Suprapubic skin (tissue), 4 donors: ENCODE measurements around the gene REV1. TPM values are rescaled to one million over a fixed set of nuclear protein-coding genes. Genes with fewer than 3 reads are reported as not detected.

Source experiments
- DNase-seq, 2 donors: peaks; one replicate each; pipeline ENCODE4 v3.0.0-alpha.2; 2019; ENCODE audit warnings: low spot score in 2 of 2
- H3K27ac ChIP-seq: fragments of 200-600 bp; sonication (generic); one replicate; pipeline ENCODE4 v1.5.1; 2019
- H3K27me3 ChIP-seq: fragments of 200-600 bp; sonication (generic); one replicate; pipeline ENCODE4 v1.5.1; 2019
- H3K36me3 ChIP-seq: fragments of 200-600 bp; sonication (generic); one replicate; pipeline ENCODE4 v1.5.1; 2019
- H3K4me1 ChIP-seq: fragments of 200-600 bp; sonication (generic); one replicate; pipeline ENCODE4 v1.5.1; 2019
- H3K4me3 ChIP-seq: fragments of 200-600 bp; sonication (generic); one replicate; pipeline ENCODE4 v1.5.1; 2019; ENCODE audit warnings: mild to moderate bottlenecking
- H3K9me3 ChIP-seq: fragments of 200-600 bp; sonication (generic); one replicate; pipeline ENCODE4 v1.5.1; 2019
- EP300 ChIP-seq: sonication (generic); formaldehyde crosslinking; IDR thresholded peaks from one replicate; pipeline ENCODE4 v1.6.1; 2017; ENCODE audit warnings: antibody characterized with exemption
- POLR2A ChIP-seq, 2 donors: fragments of 450-650 bp; IDR thresholded peaks; one replicate each; pipeline ENCODE4 v1.6.1; 2017; ENCODE audit warnings: antibody characterized with exemption in 2 of 2, mild to moderate bottlenecking in 2 of 2, moderate library complexity in 2 of 2
- POLR2AphosphoS5 ChIP-seq, 3 donors: sonication (generic); formaldehyde crosslinking; IDR thresholded peaks; one replicate each; pipeline ENCODE4 v1.6.1; 2017; ENCODE audit warnings: antibody characterized with exemption in 3 of 3
- whole genome bisulfite sequencing: methylation state at CpG from one replicate; pipeline ENCODE4 v1.1.5; 2018; 5-methylcytosine and 5-hydroxymethylcytosine counted together
- total RNA-seq, 4 donors: library from RNA; depleted of rRNA; stranded (reverse); fragments of >200 nt; gene quantifications; one replicate each; pipeline ENCODE4 v1.1.0, GENCODE V29; 2016
- TF ChIP-seq, protein P1 (sequence below), 2 donors: fragments of 200-600 bp in 1 of 2; fragments of 450-650 bp in 1 of 2; sonication (generic) in 1 of 2; IDR thresholded peaks; one replicate each; pipeline ENCODE4 v1.5.1; 2016 to 2019; ENCODE audit warnings: antibody characterized with exemption in 2 of 2, mild to moderate bottlenecking in 1 of 2, moderate library complexity in 1 of 2

The REV1 gene
- total RNA-seq, 4 donors from 2014 or later: 43.1 to 99.9 (median 53.5) TPM

DNA sequence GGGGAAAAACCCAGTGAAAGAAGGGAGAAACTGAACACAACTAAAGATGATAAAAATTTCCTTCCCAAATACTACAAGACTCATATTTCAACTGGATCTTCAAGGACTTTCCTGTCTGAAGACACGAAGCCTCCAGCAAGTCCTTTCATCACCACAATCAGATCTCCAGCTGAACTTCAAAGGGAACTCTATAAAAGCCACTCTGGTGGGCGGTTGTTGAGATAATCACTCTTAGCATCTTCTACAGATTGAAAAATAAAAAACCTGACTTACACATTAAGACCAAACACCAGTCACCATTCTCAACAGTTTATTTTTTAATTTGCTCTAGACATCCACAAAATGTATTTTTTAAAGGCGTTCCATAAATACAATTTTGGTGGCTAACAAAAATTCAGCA is 4.4 kb downstream of the REV1 start:
- Histone ChIP-seq H3K9me3 (no peaks in the 10 kb centered on the region), H3K27ac (no peak overlapping the region), H3K4me1 (peaks cover 58% of the 10 kb centered on the region), H3K27me3 (no peaks in the 10 kb centered on the region), H3K36me3 (no peaks in the 10 kb centered on the region), H3K4me3 (no peak overlapping the region)
- no peak for DNase-seq
- 65% methylated on average over 3 of the region's 3 CpGs for WGBS
- TF ChIP-seq, protein P1, sequence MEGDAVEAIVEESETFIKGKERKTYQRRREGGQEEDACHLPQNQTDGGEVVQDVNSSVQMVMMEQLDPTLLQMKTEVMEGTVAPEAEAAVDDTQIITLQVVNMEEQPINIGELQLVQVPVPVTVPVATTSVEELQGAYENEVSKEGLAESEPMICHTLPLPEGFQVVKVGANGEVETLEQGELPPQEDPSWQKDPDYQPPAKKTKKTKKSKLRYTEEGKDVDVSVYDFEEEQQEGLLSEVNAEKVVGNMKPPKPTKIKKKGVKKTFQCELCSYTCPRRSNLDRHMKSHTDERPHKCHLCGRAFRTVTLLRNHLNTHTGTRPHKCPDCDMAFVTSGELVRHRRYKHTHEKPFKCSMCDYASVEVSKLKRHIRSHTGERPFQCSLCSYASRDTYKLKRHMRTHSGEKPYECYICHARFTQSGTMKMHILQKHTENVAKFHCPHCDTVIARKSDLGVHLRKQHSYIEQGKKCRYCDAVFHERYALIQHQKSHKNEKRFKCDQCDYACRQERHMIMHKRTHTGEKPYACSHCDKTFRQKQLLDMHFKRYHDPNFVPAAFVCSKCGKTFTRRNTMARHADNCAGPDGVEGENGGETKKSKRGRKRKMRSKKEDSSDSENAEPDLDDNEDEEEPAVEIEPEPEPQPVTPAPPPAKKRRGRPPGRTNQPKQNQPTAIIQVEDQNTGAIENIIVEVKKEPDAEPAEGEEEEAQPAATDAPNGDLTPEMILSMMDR (IDR thresholded peaks at IDR 0.05): no peak
- TF ChIP-seq POLR2A (IDR thresholded peaks at IDR 0.05) (no peak), EP300 (no peak), POLR2AphosphoS5 (IDR thresholded peaks at IDR 0.05) (no peak)

DNA sequence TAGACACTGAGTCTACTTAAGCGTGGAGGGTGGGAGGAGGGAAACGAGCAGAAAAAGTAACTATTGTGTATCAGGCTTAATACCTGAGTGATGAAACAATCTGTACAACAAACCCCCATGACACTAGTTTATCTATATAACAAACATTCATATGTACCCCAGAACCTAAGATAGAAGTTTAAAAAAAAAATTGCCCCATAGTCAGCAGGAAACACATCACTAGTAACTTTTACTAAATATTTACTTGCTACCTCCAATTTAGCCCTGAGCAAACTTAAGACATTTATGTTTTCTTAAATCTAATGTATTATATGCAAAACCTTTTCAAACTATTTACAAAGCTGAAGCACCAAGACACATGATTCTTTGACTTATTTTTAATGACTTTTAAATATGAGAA is 5.6 kb downstream of the REV1 start:
- H3K27ac ChIP-seq: no peak overlapping the region
- DNase-seq: no peak
- no peak overlapping the region for H3K4me3 ChIP-seq
- H3K4me1 ChIP-seq: peaks cover 70% of the 10 kb centered on the region
- H3K36me3 ChIP-seq: no peaks in the 10 kb centered on the region
- no peaks in the 10 kb centered on the region for H3K9me3 ChIP-seq
- WGBS: 44% methylated on average over 2 of the region's 2 CpGs
- no peaks in the 10 kb centered on the region for H3K27me3 ChIP-seq
- no peak for TF ChIP-seq EP300
- TF ChIP-seq, protein P1 (IDR thresholded peaks at IDR 0.05): no peak
- no peak for TF ChIP-seq POLR2A (IDR thresholded peaks at IDR 0.05)
- no peak for TF ChIP-seq POLR2AphosphoS5 (IDR thresholded peaks at IDR 0.05)

DNA sequence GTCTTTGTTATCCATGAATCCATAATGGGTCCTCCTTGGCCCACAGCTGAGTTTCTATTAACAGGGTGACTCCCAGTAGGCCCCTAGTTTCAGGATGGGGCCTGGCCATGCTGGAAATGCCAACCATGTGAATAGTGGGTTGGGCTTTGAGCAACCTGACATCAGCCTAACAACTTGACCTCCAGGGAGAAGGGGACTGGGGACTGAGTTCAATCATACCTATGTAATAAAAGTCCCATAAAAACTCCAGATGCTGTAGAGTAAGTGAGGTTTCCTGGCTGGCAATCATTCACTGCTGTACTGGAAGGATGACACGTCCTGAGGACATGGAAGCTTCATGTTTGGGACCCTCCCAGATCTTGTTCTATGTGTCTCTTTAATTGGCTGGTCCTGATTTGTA is 7.9 kb downstream of the REV1 start:
- WGBS: 0% methylated on average over 1 of the region's 1 CpG
- H3K4me1 ChIP-seq: peaks cover 78% of the 10 kb centered on the region
- no peaks in the 10 kb centered on the region for H3K9me3 ChIP-seq
- DNase-seq: no peak
- no peak overlapping the region for H3K27ac ChIP-seq
- H3K27me3 ChIP-seq: no peaks in the 10 kb centered on the region
- no peaks in the 10 kb centered on the region for H3K36me3 ChIP-seq
- TF ChIP-seq, protein P1 (IDR thresholded peaks at IDR 0.05): no peak
- TF ChIP-seq POLR2AphosphoS5 (IDR thresholded peaks at IDR 0.05): no peak
- no peak for TF ChIP-seq EP300
- no peak for TF ChIP-seq POLR2A (IDR thresholded peaks at IDR 0.05)
- H3K4me3 ChIP-seq: no peak overlapping the region

DNA sequence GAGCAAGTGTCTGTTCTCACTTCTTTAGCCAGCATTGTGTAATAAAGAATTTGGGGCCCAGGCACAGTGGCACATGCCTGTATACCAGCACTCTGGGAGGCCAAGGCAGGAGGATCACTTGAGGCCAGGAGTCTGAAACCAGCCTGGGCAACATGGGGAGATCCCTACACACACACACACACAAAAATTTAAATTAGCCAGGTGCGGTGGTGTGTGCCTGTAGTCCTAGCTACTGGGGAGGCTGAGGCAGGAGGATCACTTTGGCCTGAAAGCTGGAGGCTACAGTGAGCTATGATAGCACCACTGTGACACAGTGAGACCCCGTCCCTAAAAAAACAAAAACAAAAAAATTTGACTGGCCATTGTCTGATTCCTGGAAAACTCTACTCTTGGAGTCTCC is 8.3 kb downstream of the REV1 start:
- no peaks in the 10 kb centered on the region for H3K36me3 ChIP-seq
- no peaks in the 10 kb centered on the region for H3K27me3 ChIP-seq
- no peak for DNase-seq
- WGBS: 83% methylated on average over 1 of the region's 2 CpGs
- H3K4me3 ChIP-seq: no peak overlapping the region
- H3K9me3 ChIP-seq: no peaks in the 10 kb centered on the region
- TF ChIP-seq POLR2AphosphoS5 (IDR thresholded peaks at IDR 0.05) (no peak), POLR2A (IDR thresholded peaks at IDR 0.05) (no peak), EP300 (no peak)
- TF ChIP-seq, protein P1 (IDR thresholded peaks at IDR 0.05): no peak
- H3K4me1 ChIP-seq: peaks cover 77% of the 10 kb centered on the region
- no peak overlapping the region for H3K27ac ChIP-seq

DNA sequence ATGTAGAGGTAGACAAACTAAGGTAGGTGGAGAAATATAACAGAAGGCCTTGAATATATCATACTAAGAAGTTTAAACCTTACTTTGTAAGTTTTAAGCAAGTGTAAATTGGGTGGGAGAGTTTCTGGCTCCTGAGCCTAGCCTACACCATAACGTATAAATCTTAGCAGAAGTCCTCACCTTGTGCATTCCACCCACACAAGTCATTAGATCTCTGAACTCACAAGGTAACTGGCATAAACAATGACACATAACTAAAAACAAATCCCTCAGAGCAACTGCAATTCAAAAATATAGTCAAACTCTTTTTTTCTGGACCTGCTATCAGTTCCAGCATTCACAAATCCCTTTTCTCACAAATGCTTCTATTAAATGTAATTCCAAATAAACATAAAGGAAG is 9.4 kb downstream of the REV1 start:
- 42% methylated on average over 1 of the region's 1 CpG for WGBS
- TF ChIP-seq POLR2A (IDR thresholded peaks at IDR 0.05): no peak

DNA sequence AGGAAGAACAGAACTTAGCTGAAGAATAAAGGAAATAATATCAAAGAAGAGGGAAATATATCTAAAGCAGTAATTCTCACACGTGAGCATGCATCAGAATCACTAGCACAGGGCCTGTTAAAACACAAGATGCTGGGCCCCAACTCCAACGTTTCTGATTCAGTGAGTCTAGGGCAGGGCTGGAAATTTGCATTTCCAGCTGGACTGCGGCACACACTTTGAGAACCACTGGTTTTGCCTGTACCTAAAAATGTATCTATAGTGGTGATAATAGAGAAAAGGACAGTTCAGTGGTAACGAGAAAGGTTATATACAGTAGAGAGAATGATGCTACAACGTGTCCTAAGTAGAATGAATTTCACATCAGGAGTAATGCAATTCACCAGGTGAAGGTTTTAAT is 11.2 kb downstream of the REV1 start:
- no peak for DNase-seq
- Histone ChIP-seq H3K27me3 (no peaks in the 10 kb centered on the region), H3K36me3 (no peaks in the 10 kb centered on the region), H3K4me3 (no peak overlapping the region), H3K4me1 (peaks cover 68% of the 10 kb centered on the region), H3K27ac (no peak overlapping the region), H3K9me3 (no peaks in the 10 kb centered on the region)
- no peak for TF ChIP-seq POLR2A (IDR thresholded peaks at IDR 0.05)
- no peak for TF ChIP-seq POLR2AphosphoS5 (IDR thresholded peaks at IDR 0.05)
- TF ChIP-seq EP300: no peak
- TF ChIP-seq, protein P1 (IDR thresholded peaks at IDR 0.05): no peak
- WGBS: 79% methylated on average over 5 of the region's 5 CpGs

More for the DNA sequence above, 9.4 kb downstream of the REV1 start:
- Histone ChIP-seq H3K27me3 (no peaks in the 10 kb centered on the region), H3K36me3 (no peaks in the 10 kb centered on the region), H3K4me3 (no peak overlapping the region), H3K4me1 (peaks cover 76% of the 10 kb centered on the region), H3K27ac (no peak overlapping the region), H3K9me3 (no peaks in the 10 kb centered on the region)
- no peak for DNase-seq
